ENCODE results near the gene ARVCF. TPM values are rescaled to one million over a fixed set of nuclear protein-coding genes. Genes with fewer than 3 reads are reported as not detected.

ARVCF gene
- total and polyA plus RNA-seq, 2 experiments from 2014 or later, result 15.6 to 122 TPM

- Histone ChIP-seq H3K4me3 (no peak overlapping the region), H3K27ac (ENCODE audit: low read depth) (no peak overlapping the region), H3K4me2 (no peak overlapping the region), H3K9me2 (ENCODE audit: insufficient read depth) (no peaks in the 10 kb centered on the region), H3F3A (replicated peaks; ENCODE audit: low read depth) (0 out of 2 replicates have a peak, but pooled peaks cover 8% of the 10 kb centered on the region), H3K27me3 (ENCODE audit: insufficient read depth) (no peaks in the 10 kb centered on the region), H2AFZ (no peak overlapping the region), H3K4me1 (ENCODE audit: insufficient read depth) (no peaks in the 10 kb centered on the region), H4K20me1 (replicated peaks; ENCODE audit: insufficient read depth) (no peaks in the 10 kb centered on the region), H3K79me2 (replicated peaks; ENCODE audit: insufficient read depth) (no peaks in the 10 kb centered on the region), H3K36me3 (ENCODE audit: insufficient read depth) (no peaks in the 10 kb centered on the region)
- Mint-ChIP-seq H3K4me1 (no peaks in the 10 kb centered on the region), H3K4me3 (no peak overlapping the region), H3K27me3 (ENCODE audit: insufficient read depth, low read depth, poor library complexity) (peaks cover 5% of the 10 kb centered on the region), H3K9me3 (no peaks in the 10 kb centered on the region), H3K36me3 (ENCODE audit: low read depth) (no peaks in the 10 kb centered on the region; the same call in 2 of the 3 replicates), H3K27ac (no peak overlapping the region)
- ATAC-seq, result peak; percentile 56
- TF ChIP-seq STAT1 (IDR thresholded peaks at IDR 0.05; ENCODE audit: unreplicated experiment) (no peak), EZH2 (IDR thresholded peaks at IDR 0.05; ENCODE audit: low read depth, unreplicated experiment) (no peak), CREB1 (CRISPR knock-in tag; IDR thresholded peaks at IDR 0.05; ENCODE audit: low read depth) (no peak), ZNF462 (CRISPR knock-in tag; IDR thresholded peaks at IDR 0.05) (no peak), ETS1 (IDR thresholded peaks at IDR 0.05) (no peak), EZH2phosphoT487 (IDR thresholded peaks at IDR 0.05; ENCODE audit: unreplicated experiment) (no peak), ZNF331 (CRISPR knock-in tag; IDR thresholded peaks at IDR 0.05; ENCODE audit: low read depth) (no peak), CTCF (conservative IDR thresholded peaks at IDR 0.05; ENCODE audit: low read depth in 2 of 2) (no peak), NANOG (IDR thresholded peaks at IDR 0.05; ENCODE audit: borderline replicate concordance) (no peak), POLR2AphosphoS5 (IDR thresholded peaks at IDR 0.05; ENCODE audit: low read depth) (no peak), ZNF114 (CRISPR knock-in tag; IDR thresholded peaks at IDR 0.05) (no peak), REST (IDR thresholded peaks at IDR 0.05; ENCODE audit: unreplicated experiment) (no peak), JUNB (IDR thresholded peaks at IDR 0.05; ENCODE audit: unreplicated experiment) (no peak)
- DNase-seq (ENCODE audit: low spot score), result peak; percentile 44
Observed at GRCh38 chr22:20063271-20064139, 46.9 kb upstream of the ARVCF start.
